Keratinocyte (primary cell): ENCODE data around the gene OR4D1. TPM values are rescaled to one million over a fixed set of nuclear protein-coding genes. Genes with fewer than 3 reads are reported as not detected.

ENCODE experiments used
- DNase-seq: peaks from one replicate; pipeline ENCODE4 v3.0.0-alpha.2; 2011; ENCODE audit warnings: low read depth, missing footprints, low spot score
- FAIRE-seq: peaks from 2 replicates; lab custom pipeline; 2011; peaks lifted over from hg19 to GRCh38; lab: Jason Lieb, UNC
- H2AFZ ChIP-seq: 2 replicates; pipeline ENCODE4 v1.6.0; 2012; ENCODE audit warnings: low read length, control low read depth, inconsistent platforms; ENCODE audit not compliant: control insufficient read depth
- H3K27ac ChIP-seq: 2 replicates; pipeline ENCODE4 v1.5.1; 2011; ENCODE audit warnings: low read length; ENCODE audit not compliant: control insufficient read depth, insufficient read depth
- H3K27me3 ChIP-seq: 3 replicates; pipeline ENCODE4 v1.6.0; 2011; ENCODE audit warnings: low read length; ENCODE audit not compliant: control insufficient read depth, insufficient read depth; ENCODE audit errors: extremely low read depth
- H3K36me3 ChIP-seq, 2 experiments: 2 replicates in 1 of 2; 3 replicates in 1 of 2; pipeline ENCODE4 v1.5.1; 2011; ENCODE audit warnings: low read length in 2 of 2, mild to moderate bottlenecking in 1 of 2; ENCODE audit not compliant: control insufficient read depth in 2 of 2, insufficient read depth in 2 of 2; ENCODE audit errors: extremely low read depth in 1 of 2
- H3K4me1 ChIP-seq: 3 replicates; pipeline ENCODE4 v1.5.1; 2011; ENCODE audit warnings: low read length; ENCODE audit not compliant: control insufficient read depth, insufficient read depth; ENCODE audit errors: extremely low read depth
- H3K4me2 ChIP-seq: 3 replicates; pipeline ENCODE4 v1.6.0; 2011; ENCODE audit warnings: low read depth, low read length; ENCODE audit not compliant: control insufficient read depth, insufficient read depth; ENCODE audit errors: extremely low read depth
- H3K4me3 ChIP-seq, 3 experiments: fragments of 200-600 bp in 1 of 3; sonication (generic) in 1 of 3; 2 replicates in 2 of 3; 3 replicates in 1 of 3; pipeline ENCODE4 v1.5.1; 2011 to 2016; ENCODE audit warnings: low read length in 3 of 3, mild to moderate bottlenecking in 3 of 3, control low read depth in 2 of 3, inconsistent platforms in 1 of 3, low read depth in 1 of 3, mixed read lengths in 1 of 3, mixed run types in 1 of 3, moderate library complexity in 1 of 3; ENCODE audit not compliant: control insufficient read depth in 2 of 3, insufficient read depth in 2 of 3; ENCODE audit errors: extremely low read depth in 1 of 3
- H3K79me2 ChIP-seq: 2 replicates; pipeline ENCODE4 v1.6.0; 2012; ENCODE audit warnings: low read length; ENCODE audit not compliant: control insufficient read depth, insufficient read depth
- H3K9ac ChIP-seq: 3 replicates; pipeline ENCODE4 v1.6.0; 2011; ENCODE audit warnings: low read length; ENCODE audit not compliant: control insufficient read depth, insufficient read depth; ENCODE audit errors: extremely low read depth
- H3K9me1 ChIP-seq: 3 replicates; pipeline ENCODE4 v1.6.0; 2011; ENCODE audit warnings: low read length; ENCODE audit not compliant: control insufficient read depth, insufficient read depth; ENCODE audit errors: extremely low read depth
- H3K9me3 ChIP-seq: 2 replicates; pipeline ENCODE4 v1.5.1; 2012; ENCODE audit warnings: low read depth, low read length; ENCODE audit not compliant: control insufficient read depth
- H4K20me1 ChIP-seq: 3 replicates; pipeline ENCODE4 v1.6.0; 2011; ENCODE audit warnings: low read length; ENCODE audit not compliant: control insufficient read depth, insufficient read depth; ENCODE audit errors: extremely low read depth
- EZH2 ChIP-seq: IDR thresholded peaks from one replicate; pipeline ENCODE4 v1.6.1; 2012; ENCODE audit warnings: inconsistent platforms, mild to moderate bottlenecking, low read length, moderate library complexity
- dilution Hi-C: fragments of 300-500 bp; cut with MboI; formaldehyde crosslinking; loops from one replicate; pipeline ENCODE4 v1.7.0; 2020; ENCODE audit warnings: low sequenced_read_pairs; ENCODE audit not compliant: extremely low pct_ligation_motif_present
- polyA plus RNA-seq, 5 experiments: library from polyadenylated mRNA; depleted of rRNA in 3 of 5; stranded (reverse) in 3 of 5; stranded (forward) in 1 of 5; unstranded in 1 of 5; fragments of >200 nt; gene quantifications; 1 replicate in 1 of 5; 2 replicates in 3 of 5; 3 replicates in 1 of 5; pipeline versions ENCODE4 v1.2.1 to v1.2.3, GENCODE V29; 2011 to 2012; ENCODE audit warnings: missing spikeins in 2 of 5, low read depth in 1 of 5, low replicate concordance in 1 of 5
- TF ChIP-seq, protein P1 (sequence below), 3 experiments: IDR thresholded peaks in 1 of 3; conservative IDR thresholded peaks in 1 of 3; optimal IDR thresholded peaks in 1 of 3; 2 replicates in 2 of 3; 3 replicates in 1 of 3; pipeline versions ENCODE3 to v1.5.1; 2011; ENCODE audit warnings: low read length in 3 of 3, mild to moderate bottlenecking in 3 of 3, moderate library complexity in 2 of 3, control low read depth in 1 of 3, inconsistent platforms in 1 of 3; ENCODE audit not compliant: insufficient read depth in 2 of 3; ENCODE audit errors: extremely low read depth in 1 of 3

Gene OR4D1
- polyA plus RNA-seq, 1 donor (not counting 4 experiments of a cell fraction or from before 2014, with no cell fraction given), result not detected

GRCh38 chr17:58156839-58157803 is 8.9 kb downstream of the OR4D1 start:
- Histone ChIP-seq H3K79me2 (no peaks in the 10 kb centered on the region), H3K36me3 (no peaks in the 10 kb centered on the region), H3K4me2 (peak overlapping the region; percentile 61), H3K9ac (no peak overlapping the region), H3K4me1 (peaks cover 2% of the 10 kb centered on the region), H3K4me3 (peak overlapping the region in 2 of 3 experiments; percentile 4 to 17), H2AFZ (no peak overlapping the region), H4K20me1 (no peaks in the 10 kb centered on the region), H3K9me1 (no peaks in the 10 kb centered on the region), H3K27me3 (peaks cover 48% of the 10 kb centered on the region), H3K27ac (no peak overlapping the region), H3K9me3 (no peaks in the 10 kb centered on the region)
- dilution Hi-C loops, result no loop called here
- DNase-seq (no peak), FAIRE-seq (no peak)
- TF ChIP-seq EZH2, result peak; percentile 69
- TF ChIP-seq, protein P1, sequence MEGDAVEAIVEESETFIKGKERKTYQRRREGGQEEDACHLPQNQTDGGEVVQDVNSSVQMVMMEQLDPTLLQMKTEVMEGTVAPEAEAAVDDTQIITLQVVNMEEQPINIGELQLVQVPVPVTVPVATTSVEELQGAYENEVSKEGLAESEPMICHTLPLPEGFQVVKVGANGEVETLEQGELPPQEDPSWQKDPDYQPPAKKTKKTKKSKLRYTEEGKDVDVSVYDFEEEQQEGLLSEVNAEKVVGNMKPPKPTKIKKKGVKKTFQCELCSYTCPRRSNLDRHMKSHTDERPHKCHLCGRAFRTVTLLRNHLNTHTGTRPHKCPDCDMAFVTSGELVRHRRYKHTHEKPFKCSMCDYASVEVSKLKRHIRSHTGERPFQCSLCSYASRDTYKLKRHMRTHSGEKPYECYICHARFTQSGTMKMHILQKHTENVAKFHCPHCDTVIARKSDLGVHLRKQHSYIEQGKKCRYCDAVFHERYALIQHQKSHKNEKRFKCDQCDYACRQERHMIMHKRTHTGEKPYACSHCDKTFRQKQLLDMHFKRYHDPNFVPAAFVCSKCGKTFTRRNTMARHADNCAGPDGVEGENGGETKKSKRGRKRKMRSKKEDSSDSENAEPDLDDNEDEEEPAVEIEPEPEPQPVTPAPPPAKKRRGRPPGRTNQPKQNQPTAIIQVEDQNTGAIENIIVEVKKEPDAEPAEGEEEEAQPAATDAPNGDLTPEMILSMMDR (optimal IDR thresholded peaks at IDR 0.05 in 1 of 3, IDR thresholded peaks at IDR 0.05 in 1 of 3, conservative IDR thresholded peaks at IDR 0.05 in 1 of 3; ENCODE audit: extremely low read depth in 1 of 3, insufficient read depth in 2 of 3, low read length in 3 of 3), result no peak

DNA sequence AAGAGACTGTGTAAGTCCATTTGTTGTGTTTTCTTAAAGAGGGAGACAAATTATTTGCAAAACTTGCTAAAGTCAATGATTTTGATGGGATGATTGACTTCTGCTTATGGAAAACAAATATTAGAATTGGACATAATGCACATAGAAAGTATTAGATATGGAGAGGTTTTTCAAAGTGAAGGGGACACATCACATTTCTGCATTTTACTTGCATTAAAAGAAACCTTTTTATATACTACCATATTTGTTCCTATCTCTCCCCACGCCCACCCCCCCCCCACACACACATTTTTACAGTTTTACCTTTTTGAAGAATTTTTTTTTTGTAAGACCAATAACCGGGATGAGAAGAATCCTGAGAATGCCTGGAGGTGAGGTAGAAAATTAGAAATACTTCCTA is 10.0 kb downstream of the OR4D1 start:
- dilution Hi-C loops, result no loop called here
- DNase-seq (no peak), FAIRE-seq (no peak)
- H3K27me3 ChIP-seq, result peaks cover 52% of the 10 kb centered on the region
- no peaks in the 10 kb centered on the region for H3K9me3 ChIP-seq
- H3K4me3 ChIP-seq, result no peak overlapping the region
- no peaks in the 10 kb centered on the region for H3K36me3 ChIP-seq
- no peaks in the 10 kb centered on the region for H3K79me2 ChIP-seq
- H3K9me1 ChIP-seq, result no peaks in the 10 kb centered on the region
- H3K27ac ChIP-seq, result no peak overlapping the region
- H4K20me1 ChIP-seq, result no peaks in the 10 kb centered on the region
- H3K4me1 ChIP-seq, result peaks cover 2% of the 10 kb centered on the region
- no peak overlapping the region for H3K4me2 ChIP-seq
- H2AFZ ChIP-seq, result no peak overlapping the region
- TF ChIP-seq, protein P1 (optimal IDR thresholded peaks at IDR 0.05 in 1 of 3, IDR thresholded peaks at IDR 0.05 in 1 of 3, conservative IDR thresholded peaks at IDR 0.05 in 1 of 3; ENCODE audit: extremely low read depth in 1 of 3, insufficient read depth in 2 of 3, low read length in 3 of 3), result no peak
- no peak for TF ChIP-seq EZH2
- no peak overlapping the region for H3K9ac ChIP-seq
